ENCODE measurements around the gene DPT. TPM values are rescaled to one million over a fixed set of nuclear protein-coding genes. Genes with fewer than 3 reads are reported as not detected.

Gene DPT
- total RNA-seq, 3 donors from 2014 or later (not counting 1 experiment from before 2014, with no cell fraction given) = not detected

DNA sequence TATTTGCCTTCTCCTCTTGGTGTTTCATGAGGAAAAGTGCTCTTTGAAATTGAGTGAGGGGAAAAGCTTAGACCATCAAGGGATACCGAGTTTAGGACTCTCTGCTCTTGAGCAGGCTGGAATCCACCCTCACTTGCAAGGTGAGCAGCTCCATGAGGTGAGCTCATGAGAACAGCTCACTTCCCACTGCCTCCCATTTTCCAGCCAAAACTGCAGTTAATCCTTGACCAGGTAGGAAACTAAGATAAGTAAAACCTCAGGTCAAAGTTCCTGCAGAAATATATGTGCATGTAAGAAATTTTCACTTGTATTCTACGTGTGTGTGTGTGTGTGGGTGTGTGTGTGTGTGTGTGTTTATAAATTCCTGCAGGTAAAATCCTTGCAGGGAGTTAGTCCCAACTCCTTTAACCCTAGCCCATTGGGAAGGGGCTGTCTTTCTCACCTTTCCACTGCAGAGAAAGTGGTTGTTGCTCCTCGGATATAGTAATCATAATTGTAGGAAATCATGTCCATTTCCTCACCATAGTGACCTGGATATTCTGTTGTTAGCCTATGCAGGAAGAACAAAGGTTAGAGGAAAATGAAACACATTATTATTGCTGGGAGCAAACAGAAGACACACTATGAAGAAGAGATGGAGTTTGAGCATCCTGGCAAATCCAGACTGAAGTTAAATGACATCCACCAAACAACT, 28.3 kb downstream of the DPT start:
- DNase-seq (no peak), ATAC-seq (no peak)
- no peak overlapping the region for H3K27ac ChIP-seq (ENCODE audit: low read length)
- no peaks in the 10 kb centered on the region for H3K27me3 ChIP-seq (ENCODE audit: control insufficient read depth, insufficient read depth, low read length)
- no peak overlapping the region for H3K27ac Mint-ChIP-seq
- H3K4me1 ChIP-seq (ENCODE audit: control insufficient read depth, insufficient read depth, low read length) = no peaks in the 10 kb centered on the region
- H3K27me3 Mint-ChIP-seq (ENCODE audit: low read depth in 2 of 2) = peaks cover 14 to 19% of the 10 kb centered on the region in 2 donors
- intact Hi-C loops (cut with micrococcal nuclease) = no loop called here
- no peaks in the 10 kb centered on the region for H3K9me3 Mint-ChIP-seq
- TF ChIP-seq, protein P1, sequence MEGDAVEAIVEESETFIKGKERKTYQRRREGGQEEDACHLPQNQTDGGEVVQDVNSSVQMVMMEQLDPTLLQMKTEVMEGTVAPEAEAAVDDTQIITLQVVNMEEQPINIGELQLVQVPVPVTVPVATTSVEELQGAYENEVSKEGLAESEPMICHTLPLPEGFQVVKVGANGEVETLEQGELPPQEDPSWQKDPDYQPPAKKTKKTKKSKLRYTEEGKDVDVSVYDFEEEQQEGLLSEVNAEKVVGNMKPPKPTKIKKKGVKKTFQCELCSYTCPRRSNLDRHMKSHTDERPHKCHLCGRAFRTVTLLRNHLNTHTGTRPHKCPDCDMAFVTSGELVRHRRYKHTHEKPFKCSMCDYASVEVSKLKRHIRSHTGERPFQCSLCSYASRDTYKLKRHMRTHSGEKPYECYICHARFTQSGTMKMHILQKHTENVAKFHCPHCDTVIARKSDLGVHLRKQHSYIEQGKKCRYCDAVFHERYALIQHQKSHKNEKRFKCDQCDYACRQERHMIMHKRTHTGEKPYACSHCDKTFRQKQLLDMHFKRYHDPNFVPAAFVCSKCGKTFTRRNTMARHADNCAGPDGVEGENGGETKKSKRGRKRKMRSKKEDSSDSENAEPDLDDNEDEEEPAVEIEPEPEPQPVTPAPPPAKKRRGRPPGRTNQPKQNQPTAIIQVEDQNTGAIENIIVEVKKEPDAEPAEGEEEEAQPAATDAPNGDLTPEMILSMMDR (IDR thresholded peaks at IDR 0.05) = no peak
- H3K9me3 ChIP-seq (ENCODE audit: control insufficient read depth, insufficient read depth, low read length) = no peaks in the 10 kb centered on the region
- no peaks in the 10 kb centered on the region for H3K36me3 Mint-ChIP-seq
- no peak overlapping the region for H3K4me3 ChIP-seq (ENCODE audit: low read length)
- H3K36me3 ChIP-seq (ENCODE audit: control insufficient read depth, insufficient read depth, low read length) = no peaks in the 10 kb centered on the region
- H3K4me3 Mint-ChIP-seq = no peak overlapping the region
- WGBS (ENCODE audit: insufficient coverage) = 85% methylated on average over 3 of the region's 3 CpGs
- H3K4me1 Mint-ChIP-seq = no peaks in the 10 kb centered on the region

DNA sequence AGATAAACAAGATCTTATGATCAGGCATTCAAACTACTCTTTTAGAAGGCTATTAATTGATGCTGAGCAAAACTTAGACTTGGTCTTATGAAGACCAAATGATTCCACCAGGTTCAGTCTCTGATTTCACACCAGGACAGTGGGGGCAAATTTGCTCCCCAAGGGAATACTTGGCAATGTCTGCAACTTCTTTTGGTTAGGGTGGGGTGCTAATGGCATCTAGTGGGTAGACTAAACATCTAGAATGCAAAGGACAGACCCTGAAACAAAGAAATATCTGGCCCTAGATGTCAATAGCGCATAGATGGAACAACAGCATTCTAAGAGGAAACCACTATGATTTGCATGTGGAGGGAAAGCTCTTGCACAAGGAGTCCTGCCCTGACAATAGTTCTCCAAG, 30.6 kb downstream of the DPT start:
- no peak overlapping the region for H3K27ac Mint-ChIP-seq
- DNase-seq (no peak), ATAC-seq (no peak)
- no peaks in the 10 kb centered on the region for H3K36me3 Mint-ChIP-seq
- no peaks in the 10 kb centered on the region for H3K9me3 ChIP-seq (ENCODE audit: control insufficient read depth, insufficient read depth, low read length)
- H3K27ac ChIP-seq (ENCODE audit: low read length) = no peak overlapping the region
- TF ChIP-seq, protein P1 (IDR thresholded peaks at IDR 0.05) = no peak
- H3K9me3 Mint-ChIP-seq = no peaks in the 10 kb centered on the region
- peaks cover 3 to 5% of the 10 kb centered on the region in 2 donors for H3K27me3 Mint-ChIP-seq (ENCODE audit: low read depth in 2 of 2)
- 95% methylated on average over 1 of the region's 1 CpG for WGBS (ENCODE audit: insufficient coverage)
- H3K4me3 ChIP-seq (ENCODE audit: low read length) = no peak overlapping the region
- H3K4me1 Mint-ChIP-seq = no peaks in the 10 kb centered on the region
- intact Hi-C loops (cut with micrococcal nuclease) = no loop called here
- H3K4me1 ChIP-seq (ENCODE audit: control insufficient read depth, insufficient read depth, low read length) = no peaks in the 10 kb centered on the region
- H3K36me3 ChIP-seq (ENCODE audit: control insufficient read depth, insufficient read depth, low read length) = no peaks in the 10 kb centered on the region
- H3K27me3 ChIP-seq (ENCODE audit: control insufficient read depth, insufficient read depth, low read length) = no peaks in the 10 kb centered on the region
- H3K4me3 Mint-ChIP-seq = no peak overlapping the region

DNA sequence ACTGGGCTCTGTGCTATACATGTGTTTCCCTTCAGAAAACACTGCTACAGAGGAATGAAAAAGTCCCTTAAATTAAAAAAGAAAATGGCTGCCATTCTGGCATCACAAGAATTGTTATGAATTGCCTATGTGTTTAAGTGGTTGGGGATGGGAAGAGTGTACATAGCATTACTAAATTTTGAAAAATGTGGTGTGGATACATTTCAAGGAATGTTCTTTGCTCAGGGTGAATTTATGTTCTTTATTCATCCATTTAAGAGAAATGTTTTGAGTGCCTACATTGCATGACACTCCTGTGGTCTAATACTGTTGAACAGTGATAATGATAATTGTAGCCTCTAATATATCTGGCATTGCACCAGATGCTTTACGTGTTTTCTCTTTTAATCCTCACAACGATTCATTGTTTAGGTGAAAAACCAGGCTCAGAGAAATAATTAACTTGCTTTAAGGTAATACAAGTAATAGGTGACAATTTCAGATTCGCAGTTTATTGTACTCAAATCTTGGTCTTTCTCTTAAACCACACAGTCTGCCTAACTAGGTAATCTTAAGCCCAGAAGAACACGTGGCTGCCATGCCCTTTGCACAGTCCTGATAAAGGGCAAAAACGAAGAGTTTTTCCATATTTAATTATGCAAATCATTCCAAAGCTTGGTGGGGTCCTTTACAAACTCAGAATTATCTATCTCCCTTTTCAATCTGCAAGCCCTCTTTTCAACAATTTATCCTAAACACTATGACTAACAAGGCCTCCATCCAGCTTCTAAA, 31.5 kb downstream of the DPT start:
- Histone ChIP-seq H3K4me3 (ENCODE audit: low read length) (no peak overlapping the region), H3K9me3 (ENCODE audit: control insufficient read depth, insufficient read depth, low read length) (no peaks in the 10 kb centered on the region), H3K4me1 (ENCODE audit: control insufficient read depth, insufficient read depth, low read length) (no peaks in the 10 kb centered on the region), H3K27me3 (ENCODE audit: control insufficient read depth, insufficient read depth, low read length) (no peaks in the 10 kb centered on the region), H3K27ac (ENCODE audit: low read length) (no peak overlapping the region), H3K36me3 (ENCODE audit: control insufficient read depth, insufficient read depth, low read length) (no peaks in the 10 kb centered on the region)
- DNase-seq (no peak), ATAC-seq (no peak)
- Mint-ChIP-seq H3K27ac (no peak overlapping the region), H3K9me3 (no peaks in the 10 kb centered on the region), H3K4me3 (no peak overlapping the region), H3K4me1 (no peaks in the 10 kb centered on the region), H3K27me3 (ENCODE audit: low read depth in 2 of 2) (peaks cover 0 to 5% of the 10 kb centered on the region in 2 donors), H3K36me3 (no peaks in the 10 kb centered on the region)
- intact Hi-C loops (cut with micrococcal nuclease) = no loop called here
- 79% methylated on average over 3 of the region's 5 CpGs for WGBS (ENCODE audit: insufficient coverage)
- TF ChIP-seq, protein P1 (IDR thresholded peaks at IDR 0.05) = no peak
